Activated CD8-positive, alpha-beta memory T cell treated with anti-CD3 and anti-CD28 coated beads for 4 hours (primary cell): ENCODE data around the gene NDUFS6.

Experiments
- DNase-seq, 2 donors: peaks; one replicate each; pipeline ENCODE4 v3.0.0-alpha.2; 2020; ENCODE audit warnings: low read depth in 2 of 2

The NDUFS6 gene

DNA sequence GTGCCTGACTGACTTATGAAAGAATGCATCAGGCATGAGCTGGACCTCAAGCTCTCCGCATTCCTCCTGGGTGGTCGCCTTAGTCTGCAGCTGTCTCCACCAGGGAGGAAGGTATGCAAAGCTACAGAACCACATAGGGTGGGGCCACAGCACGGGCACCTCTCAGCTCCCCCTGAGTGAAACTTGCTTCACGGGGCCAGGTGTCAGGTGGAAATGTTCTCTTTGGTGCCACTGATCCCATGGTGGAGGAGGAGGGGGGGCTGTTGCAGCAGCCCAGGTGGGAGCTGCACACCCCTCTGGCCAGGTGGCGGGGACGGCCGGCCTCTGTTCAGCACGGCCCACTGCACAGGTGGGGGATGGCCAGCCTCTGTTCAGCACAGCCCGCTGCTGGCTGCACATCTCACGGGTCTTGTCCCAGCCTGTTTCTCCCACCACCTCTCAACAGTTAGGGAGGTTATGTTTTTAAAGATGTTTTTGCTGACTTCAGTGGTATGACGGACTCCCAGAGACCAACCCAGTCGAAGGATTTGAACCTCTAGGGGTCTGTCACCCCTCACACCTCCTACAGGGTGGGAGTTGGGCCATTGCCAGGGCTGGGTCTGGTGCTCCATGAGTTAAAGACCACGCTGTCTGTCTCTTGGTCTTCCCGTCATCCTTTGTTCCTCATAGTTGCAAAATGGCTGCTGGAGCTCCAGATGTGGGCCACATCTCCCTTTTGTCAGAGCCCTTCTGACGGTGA lies 35.9 kb upstream of the NDUFS6 start:
- no peak for DNase-seq

GRCh38 chr5:1765880-1766235 lies 35.3 kb upstream of the NDUFS6 start:
- no peak for DNase-seq

GRCh38 chr5:1767524-1768282 lies 33.5 kb upstream of the NDUFS6 start:
- no peak for DNase-seq

DNA sequence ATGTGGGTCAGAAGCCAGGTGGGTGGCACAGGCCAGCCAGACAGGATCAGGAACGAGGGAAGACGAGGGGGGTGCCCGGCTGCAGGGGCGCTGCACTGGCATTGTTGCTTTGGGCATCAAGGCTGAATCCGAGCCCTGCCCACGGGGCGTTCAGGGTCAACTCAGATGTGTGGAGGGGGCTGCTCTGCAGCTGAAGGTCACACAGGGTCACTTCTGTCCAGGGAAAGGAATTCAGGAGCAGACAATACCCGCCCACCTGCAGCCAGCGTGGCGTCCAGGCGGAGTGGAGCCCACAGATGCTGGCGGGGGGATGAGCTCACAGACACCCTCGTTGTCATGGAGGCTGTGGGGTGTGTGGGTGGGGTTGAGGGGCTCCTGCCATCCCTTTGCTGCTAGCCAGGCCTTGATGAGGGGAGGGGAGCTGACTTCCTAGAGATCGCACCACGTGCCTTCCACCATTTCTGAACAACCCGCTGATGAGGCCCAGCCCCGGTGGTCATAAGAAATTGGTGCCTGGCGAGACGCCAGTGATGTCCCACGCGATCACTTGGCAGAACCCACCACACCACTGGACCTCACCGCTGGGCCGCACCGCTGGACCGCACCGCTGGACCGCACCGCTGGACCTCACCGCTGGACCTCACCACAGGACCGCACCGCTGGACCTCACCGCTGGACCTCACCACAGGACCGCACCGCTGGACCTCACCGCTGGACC lies 32.8 kb upstream of the NDUFS6 start:
- no peak for DNase-seq

DNA sequence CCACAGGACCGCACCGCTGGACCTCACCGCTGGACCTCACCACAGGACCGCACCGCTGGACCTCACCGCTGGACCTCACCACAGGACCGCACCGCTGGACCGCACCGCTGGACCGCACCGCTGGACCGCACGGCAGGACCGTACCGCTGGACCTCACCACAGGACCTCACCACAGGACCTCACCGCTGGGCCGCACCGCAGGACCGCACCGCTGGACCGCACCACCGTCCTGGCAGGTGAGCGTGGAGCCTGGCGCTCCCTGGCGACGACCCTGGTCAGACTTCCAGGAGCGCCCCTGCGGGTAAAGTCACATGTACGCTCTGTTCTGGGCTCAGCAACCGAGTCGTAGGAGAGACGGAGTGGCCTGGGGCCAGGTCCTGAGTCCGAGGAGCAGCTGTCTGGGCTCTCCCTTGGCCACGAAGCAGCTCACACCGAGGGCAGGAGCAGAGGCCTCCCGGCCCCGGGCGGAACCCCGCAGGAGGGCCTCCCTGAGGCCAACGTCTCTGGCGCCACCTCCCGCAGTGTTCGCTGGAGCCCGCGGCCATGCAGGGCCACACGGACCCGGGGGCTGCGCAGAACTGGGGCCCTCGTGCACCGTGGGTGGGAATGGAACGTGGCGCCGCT lies 32.1 kb upstream of the NDUFS6 start:
- no peak for DNase-seq

- no peak for DNase-seq
Observed at GRCh38 chr5:1769752-1770442, 31.3 kb upstream of the NDUFS6 start.

GRCh38 chr5:1770443-1770802 lies 30.8 kb upstream of the NDUFS6 start:
- DNase-seq = no peak

DNA sequence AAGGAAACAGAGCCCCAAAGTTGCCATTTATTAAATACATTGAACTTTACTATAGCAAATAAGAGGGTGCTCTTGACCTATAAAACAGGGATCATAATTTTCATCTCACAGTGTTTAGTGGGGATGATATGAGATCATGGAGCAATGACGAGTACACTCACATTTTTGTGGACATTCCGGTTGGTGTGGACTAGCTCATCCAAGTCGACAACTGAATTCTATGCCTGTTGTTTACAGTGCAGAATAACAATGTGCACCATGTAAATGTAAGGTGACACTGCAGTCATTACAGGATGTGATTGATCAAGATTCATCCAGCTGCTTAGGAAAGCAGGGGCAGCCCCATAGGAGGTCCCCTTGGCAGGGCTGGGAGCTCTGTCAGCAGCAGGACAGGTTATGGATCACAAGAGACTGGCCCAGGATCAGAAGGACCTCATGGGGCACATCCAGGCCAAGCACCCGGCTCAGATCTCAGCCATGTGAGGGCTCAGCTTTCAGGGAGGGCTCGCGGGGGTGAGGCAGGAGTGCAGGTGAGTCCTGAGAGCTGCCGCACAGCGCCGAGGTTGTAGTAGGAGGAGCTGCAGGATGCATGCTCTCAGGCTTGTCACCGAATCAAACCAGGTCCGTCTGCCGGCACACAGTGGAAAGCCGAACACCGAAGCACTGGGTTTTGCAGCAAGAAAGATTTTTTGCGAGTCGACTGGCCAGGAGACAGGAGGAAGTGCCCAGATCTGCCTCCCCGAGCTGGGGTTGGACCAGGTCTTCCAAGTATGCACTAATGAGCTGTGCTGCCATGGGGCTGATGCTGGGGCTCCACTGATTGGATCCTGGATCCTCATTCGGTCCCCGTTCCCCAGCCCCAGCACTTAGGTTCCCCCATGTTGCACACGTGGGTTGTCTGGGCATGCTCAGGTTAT lies 29.8 kb upstream of the NDUFS6 start:
- no peak for DNase-seq

- no peak for DNase-seq
Observed at GRCh38 chr5:1772634-1773033, 28.6 kb upstream of the NDUFS6 start.

DNA sequence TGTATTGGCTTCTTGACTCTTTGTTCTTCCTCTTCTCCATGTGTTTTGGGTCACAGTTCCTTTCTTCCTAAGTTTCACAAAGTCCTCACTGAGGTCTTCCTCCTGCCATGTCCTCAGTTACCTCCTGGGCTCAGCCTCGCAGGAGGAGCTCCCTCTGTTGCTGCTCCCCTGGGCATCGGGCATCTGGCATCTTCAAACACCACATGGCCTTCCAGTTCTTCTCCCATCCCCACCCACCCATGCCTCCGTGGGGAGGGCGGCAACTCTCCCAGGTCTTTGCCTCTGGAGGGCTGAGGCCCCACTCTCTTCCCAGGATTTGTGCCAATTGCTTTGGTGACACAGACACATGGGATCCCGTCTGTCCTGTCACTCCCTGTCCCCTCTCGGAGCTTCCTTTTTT lies 24.4 kb upstream of the NDUFS6 start:
- no peak for DNase-seq

DNA sequence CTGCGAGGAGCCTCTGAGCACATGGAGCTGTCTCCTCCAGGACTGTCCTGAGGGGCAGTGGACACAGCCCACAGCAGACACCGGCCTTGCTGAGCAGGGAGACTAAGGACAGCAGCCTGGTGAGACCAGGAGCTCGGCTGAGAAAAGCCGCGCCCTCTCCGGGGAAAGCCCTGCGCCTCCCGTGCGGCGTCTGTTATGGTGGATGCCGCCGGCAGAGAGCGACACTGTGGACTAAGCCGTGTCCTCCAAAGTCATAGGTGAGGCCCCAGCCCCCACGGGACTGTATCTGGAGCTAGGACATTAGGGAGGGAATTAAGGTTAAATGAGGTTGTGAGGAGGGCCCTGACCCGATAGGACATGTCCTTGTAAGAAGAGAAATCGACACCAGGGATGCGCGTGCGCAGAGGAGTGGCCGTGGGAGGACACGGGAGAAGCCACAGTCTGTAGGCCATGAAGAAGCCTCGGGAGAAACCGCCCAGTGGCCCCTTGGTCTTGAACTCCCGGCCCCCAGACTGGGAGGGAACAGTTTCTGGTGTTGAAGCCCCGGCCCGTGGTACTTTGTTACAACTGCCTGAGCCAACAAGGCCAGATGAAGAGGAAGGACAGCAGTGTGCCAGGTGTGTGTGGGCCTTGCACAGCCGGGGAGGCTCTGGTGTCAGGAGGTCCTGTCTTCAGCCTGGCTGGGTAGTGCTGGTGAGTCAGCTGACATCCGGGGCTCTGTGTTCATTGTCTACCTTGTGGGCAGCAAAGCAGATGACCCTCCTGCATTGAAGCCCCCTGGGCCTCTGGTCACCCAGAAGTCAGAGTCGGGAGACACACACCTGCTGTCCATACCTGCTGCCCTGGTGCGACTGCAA lies 23.7 kb upstream of the NDUFS6 start:
- no peak for DNase-seq

DNA sequence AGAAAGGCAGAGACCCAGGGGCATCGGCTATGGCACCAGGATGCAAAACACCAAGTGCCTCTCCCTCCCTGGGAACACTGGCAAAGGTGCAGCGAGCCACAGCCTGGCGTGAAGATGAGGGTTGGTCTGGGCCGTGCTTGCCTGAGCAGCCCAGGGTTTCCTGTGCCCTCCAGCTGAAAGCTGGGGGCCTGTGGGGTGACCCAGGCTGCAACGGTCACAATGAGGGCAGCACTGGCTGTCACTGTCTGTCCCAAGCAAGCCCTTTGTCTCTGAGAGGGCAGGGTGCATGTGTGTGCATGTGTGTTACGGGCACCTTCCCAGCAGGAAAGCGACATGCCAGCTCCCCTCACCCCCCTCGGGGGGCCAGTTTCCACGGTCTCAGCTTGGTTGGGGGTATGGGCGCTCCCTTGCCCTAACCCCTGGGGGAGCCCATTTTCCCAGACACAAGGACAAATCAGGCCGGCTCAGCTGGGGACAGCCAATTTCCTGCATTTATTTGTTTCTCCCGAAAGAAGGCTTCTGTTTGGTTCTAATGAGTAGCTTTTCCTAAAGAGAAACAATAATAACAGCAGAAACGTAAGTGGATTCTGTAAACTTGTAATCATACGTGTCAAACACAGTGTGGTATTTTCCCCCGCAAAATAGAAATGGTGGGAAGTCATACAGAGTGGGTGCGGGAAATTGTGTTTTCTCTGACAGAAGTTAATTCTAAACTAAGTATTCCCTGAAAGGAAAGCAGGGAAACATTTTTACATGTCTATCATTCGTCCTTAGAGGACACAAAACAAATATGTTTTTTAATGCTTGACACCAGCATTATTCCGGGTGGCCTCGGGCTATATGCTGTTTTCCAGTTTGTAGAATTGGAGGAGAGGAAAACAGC lies 22.8 kb upstream of the NDUFS6 start:
- no peak for DNase-seq

DNA sequence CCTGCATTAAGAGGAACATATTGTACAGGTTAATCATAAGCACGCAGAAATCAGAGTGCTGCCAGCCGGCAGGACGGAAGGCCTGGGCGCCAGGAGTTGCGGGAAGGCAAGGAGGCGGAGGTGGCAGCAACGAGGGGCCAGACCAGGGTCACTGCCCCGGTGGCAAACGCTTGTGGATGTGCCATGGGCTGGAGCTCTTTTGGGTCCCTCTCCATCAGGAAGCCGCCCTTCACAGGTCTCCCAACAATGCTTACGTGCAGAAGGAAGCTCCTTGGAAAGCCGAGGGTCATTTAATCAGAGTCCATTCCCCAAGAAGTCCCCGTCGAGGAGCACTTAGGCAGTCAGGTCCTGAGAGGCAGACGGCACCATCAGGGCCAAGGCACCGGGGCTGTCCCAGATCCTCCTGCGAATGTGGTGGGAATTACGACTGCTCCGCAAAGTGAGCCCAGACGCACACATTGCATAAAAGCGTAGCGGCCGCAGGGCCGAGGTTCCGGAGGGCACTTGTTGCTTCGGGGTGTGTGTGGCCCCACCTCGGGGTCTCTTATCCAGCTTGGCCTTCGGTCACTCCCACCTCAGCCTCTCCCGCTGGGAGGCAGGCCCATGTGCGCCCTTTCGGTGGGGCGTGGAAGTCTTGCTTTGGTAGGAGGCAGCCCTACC lies 22.1 kb upstream of the NDUFS6 start:
- DNase-seq = no peak

DNA sequence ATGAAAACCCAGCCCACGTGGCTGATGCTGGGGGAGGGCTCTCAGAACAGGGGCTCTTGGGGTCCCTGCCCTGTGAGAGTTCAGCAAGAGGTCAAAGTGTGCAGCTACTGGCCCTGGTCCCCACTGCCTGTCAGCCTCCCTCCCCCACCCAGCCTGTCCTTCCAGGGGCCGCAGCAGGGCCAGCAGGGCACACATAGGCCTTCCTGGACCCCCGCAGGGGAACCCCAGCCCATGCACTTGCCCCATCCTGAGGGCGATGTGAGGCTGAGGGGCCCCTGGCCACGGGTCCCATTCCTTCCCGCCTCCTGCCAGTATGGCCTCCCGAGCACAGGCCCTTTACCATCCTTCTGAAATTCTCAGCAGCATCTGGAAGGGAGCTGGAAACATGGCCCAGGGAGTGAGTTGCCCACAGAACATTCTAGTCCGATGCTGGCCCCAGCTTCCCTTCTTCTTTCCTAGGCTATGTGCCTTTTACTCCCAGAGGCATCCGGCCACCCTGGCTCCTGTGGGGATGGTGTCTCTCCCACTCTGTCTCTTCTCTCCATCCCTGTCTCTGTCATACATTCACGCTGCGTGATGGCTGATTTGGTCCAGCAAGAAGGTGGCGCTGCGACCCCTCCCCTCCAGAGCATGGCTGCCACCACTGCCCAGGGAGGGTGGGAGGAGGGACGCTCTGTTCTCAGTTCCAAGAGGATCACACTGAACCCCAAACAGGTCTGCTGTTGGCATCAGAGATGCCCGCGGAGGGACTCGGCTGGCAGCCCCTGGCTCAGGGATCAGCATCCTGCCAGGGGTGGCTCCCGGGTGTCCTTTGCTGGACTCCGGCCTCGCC lies 21.2 kb upstream of the NDUFS6 start:
- no peak for DNase-seq

DNA sequence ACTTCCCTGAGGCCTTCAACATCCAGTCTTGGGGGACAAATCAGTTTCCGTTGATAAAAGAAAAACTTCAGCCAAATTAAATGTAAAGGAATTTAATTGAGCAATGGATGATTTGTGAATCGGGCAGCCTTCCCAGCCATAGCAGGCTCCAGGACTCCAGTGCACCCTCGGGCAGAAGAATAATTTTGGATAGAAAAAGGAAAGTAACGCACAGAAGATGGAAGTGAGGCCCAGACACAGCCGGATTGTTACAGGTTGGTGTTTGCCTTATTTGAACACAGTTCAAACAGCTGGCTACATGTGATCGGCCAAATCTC lies 20.6 kb upstream of the NDUFS6 start:
- no peak for DNase-seq

DNA sequence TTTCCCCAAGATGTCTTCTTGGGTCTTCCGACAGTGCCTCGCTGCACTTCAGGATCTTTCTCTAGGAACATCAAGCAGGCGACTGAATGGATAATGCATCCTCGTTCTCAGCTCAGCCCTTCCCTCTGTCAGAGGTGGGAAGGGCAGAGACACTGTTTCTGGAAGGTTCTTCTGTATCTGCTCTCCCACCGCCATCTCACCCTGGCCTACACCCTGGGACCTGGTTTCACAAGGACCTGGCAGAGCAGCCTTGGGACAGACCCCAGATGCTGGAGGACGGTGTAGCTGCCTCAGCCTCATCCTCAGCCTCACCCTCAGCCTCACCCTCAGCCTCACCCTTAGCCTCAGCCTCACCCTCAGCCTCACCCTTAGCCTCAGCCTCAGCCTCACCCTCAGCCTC lies 20.1 kb upstream of the NDUFS6 start:
- no peak for DNase-seq

- no peak for DNase-seq
Observed at GRCh38 chr5:1781726-1782384, 19.4 kb upstream of the NDUFS6 start.
